ENCODE results near the gene STAT5A. TPM values are rescaled to one million over a fixed set of nuclear protein-coding genes. Genes with fewer than 3 reads are reported as not detected.
A peak's percentile ranks its signal among the peaks of the same experiment; 100 is the strongest.

The STAT5A gene
- total RNA-seq, 1 donor from 2014 or later, result 0.77 TPM

DNA sequence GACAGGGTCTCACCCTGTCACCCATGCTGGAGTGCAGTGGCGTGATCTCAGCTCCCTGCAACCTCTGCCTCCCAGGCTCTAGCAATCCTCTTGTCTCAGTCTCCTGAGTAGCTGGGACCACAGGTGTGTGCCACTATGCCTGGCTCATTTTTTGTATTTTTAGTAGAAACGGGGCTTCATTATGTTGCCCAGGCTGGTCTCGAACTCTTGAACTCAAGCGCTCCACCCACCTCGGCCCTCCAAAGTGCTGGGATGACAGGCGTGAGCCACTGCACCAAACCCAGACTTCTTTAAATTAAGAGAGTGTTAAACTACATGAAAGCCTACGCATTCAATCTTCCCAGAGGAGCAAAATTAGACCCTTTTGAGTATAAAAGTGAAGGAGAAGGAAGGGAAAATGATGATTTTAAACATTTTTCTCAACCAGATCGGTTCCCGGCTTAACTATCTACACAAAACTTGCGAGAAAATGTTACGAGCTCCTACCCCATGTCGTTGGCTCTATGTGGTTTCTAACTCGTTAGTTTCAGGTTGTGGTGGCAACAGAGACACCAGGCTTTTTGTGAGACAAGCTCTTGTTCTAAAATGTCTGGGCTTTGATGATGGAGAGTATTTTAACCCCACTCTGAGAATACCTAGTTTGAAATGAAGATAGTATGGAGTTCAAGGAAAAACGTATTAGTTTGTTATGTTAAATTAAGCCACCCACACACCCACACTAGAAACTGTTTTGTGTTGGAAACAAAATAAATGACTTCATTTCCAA is 38.4 kb upstream of the STAT5A start:
- peaks cover 32% of the 10 kb centered on the region for H3K4me1 ChIP-seq (ENCODE audit: insufficient read depth, low read length)
- peaks cover 86% of the 10 kb centered on the region for H3K79me2 ChIP-seq (ENCODE audit: insufficient read depth, low read length)
- H4K20me1 ChIP-seq (ENCODE audit: insufficient read depth, low read length), result peaks cover 9% of the 10 kb centered on the region
- Mint-ChIP-seq H3K4me3 (ENCODE audit: unreplicated experiment) (no peak overlapping the region), H3K36me3 (ENCODE audit: low read depth, unreplicated experiment) (peaks cover 5% of the 10 kb centered on the region), H3K4me1 (ENCODE audit: low read depth, unreplicated experiment) (peaks cover 6% of the 10 kb centered on the region), H3K27me3 (ENCODE audit: low read depth, unreplicated experiment) (no peaks in the 10 kb centered on the region), H3K27ac (ENCODE audit: unreplicated experiment) (no peak overlapping the region), H3K9me3 (ENCODE audit: unreplicated experiment) (peaks cover 4% of the 10 kb centered on the region)
- no peaks in the 10 kb centered on the region for H3K9me3 ChIP-seq (ENCODE audit: insufficient read depth, low read depth, low read length)
- H3K27ac ChIP-seq (ENCODE audit: low read depth, low read length), result peak overlapping the region; percentile 13
- no peak overlapping the region for H3K4me2 ChIP-seq (ENCODE audit: low read length)
- H2AFZ ChIP-seq (ENCODE audit: low read depth, low read length), result no peak overlapping the region
- H3K4me3 ChIP-seq (ENCODE audit: insufficient read depth, low read depth, low read length), result no peak overlapping the region
- H3K9ac ChIP-seq (ENCODE audit: low read length), result no peak overlapping the region
- H3K27me3 ChIP-seq (ENCODE audit: insufficient read depth, low read length), result no peaks in the 10 kb centered on the region
- TF ChIP-seq EZH2 (IDR thresholded peaks at IDR 0.05; ENCODE audit: insufficient read depth, low read length), result no peak
- TF ChIP-seq, protein P1, sequence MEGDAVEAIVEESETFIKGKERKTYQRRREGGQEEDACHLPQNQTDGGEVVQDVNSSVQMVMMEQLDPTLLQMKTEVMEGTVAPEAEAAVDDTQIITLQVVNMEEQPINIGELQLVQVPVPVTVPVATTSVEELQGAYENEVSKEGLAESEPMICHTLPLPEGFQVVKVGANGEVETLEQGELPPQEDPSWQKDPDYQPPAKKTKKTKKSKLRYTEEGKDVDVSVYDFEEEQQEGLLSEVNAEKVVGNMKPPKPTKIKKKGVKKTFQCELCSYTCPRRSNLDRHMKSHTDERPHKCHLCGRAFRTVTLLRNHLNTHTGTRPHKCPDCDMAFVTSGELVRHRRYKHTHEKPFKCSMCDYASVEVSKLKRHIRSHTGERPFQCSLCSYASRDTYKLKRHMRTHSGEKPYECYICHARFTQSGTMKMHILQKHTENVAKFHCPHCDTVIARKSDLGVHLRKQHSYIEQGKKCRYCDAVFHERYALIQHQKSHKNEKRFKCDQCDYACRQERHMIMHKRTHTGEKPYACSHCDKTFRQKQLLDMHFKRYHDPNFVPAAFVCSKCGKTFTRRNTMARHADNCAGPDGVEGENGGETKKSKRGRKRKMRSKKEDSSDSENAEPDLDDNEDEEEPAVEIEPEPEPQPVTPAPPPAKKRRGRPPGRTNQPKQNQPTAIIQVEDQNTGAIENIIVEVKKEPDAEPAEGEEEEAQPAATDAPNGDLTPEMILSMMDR (IDR thresholded peaks at IDR 0.05; ENCODE audit: insufficient read depth, low read depth, low read length), result no peak
- FAIRE-seq (no peak), DNase-seq (ENCODE audit: low read depth) (no peak)
- no peaks in the 10 kb centered on the region for H3K36me3 ChIP-seq (ENCODE audit: insufficient read depth, low read length)

DNA sequence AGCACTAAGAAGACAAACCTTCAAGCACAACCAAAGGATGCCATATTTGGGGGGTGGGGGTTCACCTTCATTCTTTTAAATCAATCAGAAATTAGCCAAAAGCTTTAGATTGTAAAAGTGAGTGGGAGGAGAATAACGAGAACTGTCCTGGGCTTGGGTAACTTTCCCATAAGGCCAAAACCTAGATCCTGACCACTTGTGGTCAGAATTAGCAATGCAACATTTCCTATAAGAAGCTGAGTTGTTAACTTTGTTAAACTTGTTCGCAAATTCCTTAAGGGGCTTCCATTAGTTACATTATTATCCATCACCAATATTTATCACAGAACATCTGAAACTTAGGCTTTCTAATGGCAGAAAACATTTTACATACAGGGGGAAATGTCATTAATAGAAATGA is 37.2 kb upstream of the STAT5A start:
- Histone ChIP-seq H4K20me1 (ENCODE audit: insufficient read depth, low read length) (peaks cover 18% of the 10 kb centered on the region), H3K9ac (ENCODE audit: low read length) (no peak overlapping the region), H2AFZ (ENCODE audit: low read depth, low read length) (no peak overlapping the region), H3K36me3 (ENCODE audit: insufficient read depth, low read length) (no peaks in the 10 kb centered on the region), H3K4me2 (ENCODE audit: low read length) (no peak overlapping the region), H3K27me3 (ENCODE audit: insufficient read depth, low read length) (no peaks in the 10 kb centered on the region), H3K79me2 (ENCODE audit: insufficient read depth, low read length) (peaks cover 79% of the 10 kb centered on the region), H3K4me3 (ENCODE audit: insufficient read depth, low read depth, low read length) (no peak overlapping the region), H3K27ac (ENCODE audit: low read depth, low read length) (no peak overlapping the region), H3K4me1 (ENCODE audit: insufficient read depth, low read length) (peaks cover 41% of the 10 kb centered on the region), H3K9me3 (ENCODE audit: insufficient read depth, low read depth, low read length) (no peaks in the 10 kb centered on the region)
- Mint-ChIP-seq H3K27ac (ENCODE audit: unreplicated experiment) (no peak overlapping the region), H3K36me3 (ENCODE audit: low read depth, unreplicated experiment) (peaks cover 5% of the 10 kb centered on the region), H3K4me3 (ENCODE audit: unreplicated experiment) (no peak overlapping the region), H3K27me3 (ENCODE audit: low read depth, unreplicated experiment) (no peaks in the 10 kb centered on the region), H3K4me1 (ENCODE audit: low read depth, unreplicated experiment) (peaks cover 9% of the 10 kb centered on the region), H3K9me3 (ENCODE audit: unreplicated experiment) (peaks cover 4% of the 10 kb centered on the region)
- DNase-seq (ENCODE audit: low read depth) (no peak), FAIRE-seq (no peak)
- no peak for TF ChIP-seq EZH2 (IDR thresholded peaks at IDR 0.05; ENCODE audit: insufficient read depth, low read length)
- TF ChIP-seq, protein P1 (IDR thresholded peaks at IDR 0.05; ENCODE audit: insufficient read depth, low read depth, low read length), result peak; percentile 30

Measured in astrocyte (in vitro differentiated cells and primary cell).